Measurements from ENCODE around the gene SLC47A2. TPM values are rescaled to one million over a fixed set of nuclear protein-coding genes. Genes with fewer than 3 reads are reported as not detected.

The SLC47A2 gene
- total RNA-seq, 1 experiment from 2014 or later: 38.9 TPM

DNA sequence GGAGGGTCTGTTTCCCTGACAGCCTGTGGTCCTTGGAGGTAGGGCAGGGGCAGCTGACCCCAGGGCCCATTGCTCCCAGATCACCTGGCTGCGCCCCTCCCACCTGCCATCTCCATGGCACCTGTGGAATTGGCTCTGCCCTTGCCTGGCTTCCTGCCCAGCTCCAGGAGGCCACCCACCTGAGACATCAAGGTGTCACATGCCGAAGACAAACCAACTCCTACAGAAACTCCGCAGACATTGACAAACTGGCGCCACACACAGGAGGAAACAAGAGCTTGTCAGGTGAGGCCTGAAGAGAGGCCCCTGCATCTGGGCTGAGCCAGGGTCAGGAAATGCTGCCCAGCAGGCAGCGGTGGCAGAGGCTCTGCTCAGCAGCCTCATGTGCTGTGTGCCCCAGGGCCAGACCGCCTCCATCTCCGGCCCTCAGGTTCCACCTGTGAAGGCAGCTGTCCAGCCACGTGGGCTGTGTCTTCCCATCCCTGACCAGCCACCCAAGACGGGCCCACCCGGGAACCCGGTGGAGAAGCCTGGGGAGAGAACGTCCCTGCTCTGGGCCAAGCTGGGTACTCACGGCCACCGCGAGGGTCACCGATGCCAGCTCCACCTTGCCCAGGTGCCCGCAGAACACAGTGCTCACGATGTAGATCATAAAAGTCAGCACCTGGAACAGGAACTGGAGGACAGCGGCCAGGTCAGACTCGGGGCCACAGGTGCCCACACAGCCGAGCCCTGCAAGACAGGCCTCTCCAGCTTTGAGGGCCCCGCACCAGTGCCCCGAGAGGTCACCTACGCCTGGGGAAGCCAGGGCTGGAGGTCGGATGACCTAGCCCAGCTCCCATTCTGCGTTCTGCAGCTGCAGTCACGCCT is 1.6 kb downstream of the SLC47A2 start:
- Histone ChIP-seq H3K79me2 (ENCODE audit: low read depth) (no peaks in the 10 kb centered on the region), H3K4me2 (no peak overlapping the region), H3K9me3 (ENCODE audit: insufficient read depth, low read depth) (no peaks in the 10 kb centered on the region), H3K9me2 (ENCODE audit: insufficient read depth) (no peaks in the 10 kb centered on the region), H3K27ac (no peak overlapping the region), H3K4me1 (replicated peaks; ENCODE audit: insufficient read depth) (peaks cover 51% of the 10 kb centered on the region), H3K4me3 (no peak overlapping the region), H3K27me3 (ENCODE audit: insufficient read depth, low read depth) (no peaks in the 10 kb centered on the region), H3K36me3 (ENCODE audit: low read depth) (no peaks in the 10 kb centered on the region), H4K20me1 (ENCODE audit: insufficient read depth) (no peaks in the 10 kb centered on the region), H2AFZ (no peak overlapping the region), H3F3A (ENCODE audit: insufficient read depth, low read depth) (peaks cover 15% of the 10 kb centered on the region)
- ChIA-PET CTCF (interaction anchor here (0.5 to 1.3 kb wide), 4 partner anchors 13 to 286 kb away, joined by 3 to 9 read pairs (median 4); no protein-coding TSS in a partner anchor), POLR2A (ENCODE audit: unreplicated experiment) (interaction anchor here (0.5 to 1.1 kb wide), 5 partner anchors 37 to 337 kb away, joined by 3 to 4 read pairs (median 3); partner anchors contain the start of gene MAPK7)
- intact Hi-C loops (cut with micrococcal nuclease; ENCODE audit: unreplicated experiment): loop anchor here (1.0 to 2.0 kb wide), 2 partner anchors 10 to 200 kb away; no protein-coding TSS in a partner anchor
- BruUV-seq (replicated peaks): no TSS peak
- DNase-seq: peak in 1 of 2 experiments; percentile 87
- TF ChIP-seq, protein P1, sequence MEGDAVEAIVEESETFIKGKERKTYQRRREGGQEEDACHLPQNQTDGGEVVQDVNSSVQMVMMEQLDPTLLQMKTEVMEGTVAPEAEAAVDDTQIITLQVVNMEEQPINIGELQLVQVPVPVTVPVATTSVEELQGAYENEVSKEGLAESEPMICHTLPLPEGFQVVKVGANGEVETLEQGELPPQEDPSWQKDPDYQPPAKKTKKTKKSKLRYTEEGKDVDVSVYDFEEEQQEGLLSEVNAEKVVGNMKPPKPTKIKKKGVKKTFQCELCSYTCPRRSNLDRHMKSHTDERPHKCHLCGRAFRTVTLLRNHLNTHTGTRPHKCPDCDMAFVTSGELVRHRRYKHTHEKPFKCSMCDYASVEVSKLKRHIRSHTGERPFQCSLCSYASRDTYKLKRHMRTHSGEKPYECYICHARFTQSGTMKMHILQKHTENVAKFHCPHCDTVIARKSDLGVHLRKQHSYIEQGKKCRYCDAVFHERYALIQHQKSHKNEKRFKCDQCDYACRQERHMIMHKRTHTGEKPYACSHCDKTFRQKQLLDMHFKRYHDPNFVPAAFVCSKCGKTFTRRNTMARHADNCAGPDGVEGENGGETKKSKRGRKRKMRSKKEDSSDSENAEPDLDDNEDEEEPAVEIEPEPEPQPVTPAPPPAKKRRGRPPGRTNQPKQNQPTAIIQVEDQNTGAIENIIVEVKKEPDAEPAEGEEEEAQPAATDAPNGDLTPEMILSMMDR (conservative IDR thresholded peaks at IDR 0.05): no peak
- no peak for TF ChIP-seq EZH2 (IDR thresholded peaks at IDR 0.05; ENCODE audit: low read depth)

DNA sequence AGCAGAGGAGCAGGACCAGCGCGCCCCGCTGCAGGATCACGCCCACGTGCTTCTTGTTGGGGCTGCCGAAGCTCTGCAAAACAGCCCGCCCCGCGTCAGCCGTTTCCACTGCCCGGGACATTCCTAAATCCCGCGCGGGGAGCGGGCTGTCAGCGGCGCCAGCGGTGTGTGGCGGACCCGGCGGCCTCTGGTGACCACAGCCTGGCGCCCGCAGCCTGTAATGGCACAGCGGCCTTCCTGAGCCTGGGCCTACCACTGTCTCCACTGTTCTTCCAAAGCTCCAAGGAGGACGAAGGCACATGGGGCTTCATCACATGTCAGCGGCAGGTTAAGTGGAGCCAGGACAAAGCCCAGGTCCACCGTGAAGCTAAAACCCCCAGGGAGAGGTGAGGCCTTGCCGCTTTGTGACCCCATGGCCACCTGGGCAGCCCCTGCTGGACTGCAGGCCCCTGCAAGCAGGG is 2.5 kb downstream of the SLC47A2 start:
- CTCF ChIA-PET: interaction anchor here (0.5 to 1.3 kb wide), 3 partner anchors 14 to 285 kb away, joined by 4 to 9 read pairs (median 4); no protein-coding TSS in a partner anchor
- Histone ChIP-seq H3K9me3 (ENCODE audit: insufficient read depth, low read depth) (no peaks in the 10 kb centered on the region), H3K27ac (no peak overlapping the region), H3K36me3 (ENCODE audit: low read depth) (no peaks in the 10 kb centered on the region), H3K79me2 (ENCODE audit: low read depth) (no peaks in the 10 kb centered on the region), H3K27me3 (ENCODE audit: insufficient read depth, low read depth) (no peaks in the 10 kb centered on the region), H3K4me1 (replicated peaks; ENCODE audit: insufficient read depth) (peaks cover 43% of the 10 kb centered on the region), H3F3A (ENCODE audit: insufficient read depth, low read depth) (peaks cover 7% of the 10 kb centered on the region), H3K4me2 (no peak overlapping the region), H2AFZ (no peak overlapping the region), H4K20me1 (ENCODE audit: insufficient read depth) (no peaks in the 10 kb centered on the region), H3K4me3 (no peak overlapping the region), H3K9me2 (ENCODE audit: insufficient read depth) (no peaks in the 10 kb centered on the region)
- TF ChIP-seq, protein P1 (conservative IDR thresholded peaks at IDR 0.05): no peak
- TF ChIP-seq EZH2 (IDR thresholded peaks at IDR 0.05; ENCODE audit: low read depth): no peak
- intact Hi-C loops (cut with micrococcal nuclease; ENCODE audit: unreplicated experiment): loop anchor here (1.0 to 2.0 kb wide), 2 partner anchors 10 to 199 kb away; no protein-coding TSS in a partner anchor
- DNase-seq: no peak
- no TSS peak for BruUV-seq (replicated peaks)
- POLR2A ChIA-PET (ENCODE audit: unreplicated experiment): interaction anchor here (0.5 to 1.1 kb wide), 5 partner anchors 38 to 336 kb away, joined by 3 to 4 read pairs (median 3); partner anchors contain the start of gene MAPK7

DNA sequence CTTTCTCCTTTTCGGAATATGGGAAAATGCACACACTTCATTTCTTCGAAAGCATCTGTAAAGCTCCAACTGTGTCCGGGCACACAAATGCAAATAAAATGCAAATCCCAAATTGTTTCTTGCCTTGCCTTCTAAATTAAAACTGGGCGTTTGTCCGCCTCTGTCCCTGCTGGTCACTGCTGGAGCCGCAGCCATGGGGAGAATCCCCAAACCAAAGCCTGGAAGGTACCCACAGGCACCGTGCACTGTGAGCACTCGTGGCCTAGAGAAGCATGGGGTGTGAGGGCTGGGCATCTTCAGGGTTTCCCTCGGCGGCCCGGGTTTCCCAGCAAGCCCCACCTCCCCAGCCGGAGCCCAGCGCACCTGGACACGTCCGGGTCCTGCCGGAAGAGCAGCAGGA is 2.9 kb downstream of the SLC47A2 start:
- Histone ChIP-seq H3K9me3 (ENCODE audit: insufficient read depth, low read depth) (no peaks in the 10 kb centered on the region), H3K27ac (no peak overlapping the region), H3K36me3 (ENCODE audit: low read depth) (no peaks in the 10 kb centered on the region), H3F3A (ENCODE audit: insufficient read depth, low read depth) (peaks cover 2% of the 10 kb centered on the region), H3K9me2 (ENCODE audit: insufficient read depth) (no peaks in the 10 kb centered on the region), H3K27me3 (ENCODE audit: insufficient read depth, low read depth) (no peaks in the 10 kb centered on the region), H3K79me2 (ENCODE audit: low read depth) (no peaks in the 10 kb centered on the region), H3K4me3 (no peak overlapping the region), H2AFZ (no peak overlapping the region), H4K20me1 (ENCODE audit: insufficient read depth) (no peaks in the 10 kb centered on the region), H3K4me2 (no peak overlapping the region), H3K4me1 (replicated peaks; ENCODE audit: insufficient read depth) (peaks cover 38% of the 10 kb centered on the region)
- intact Hi-C loops (cut with micrococcal nuclease; ENCODE audit: unreplicated experiment): no loop called here
- CTCF ChIA-PET: no interaction called here
- TF ChIP-seq, protein P1 (conservative IDR thresholded peaks at IDR 0.05): no peak; the same call in 1 of the 2 replicates
- no peak for TF ChIP-seq EZH2 (IDR thresholded peaks at IDR 0.05; ENCODE audit: low read depth)
- POLR2A ChIA-PET (ENCODE audit: unreplicated experiment): interaction anchor here (0.6 kb wide), 1 partner anchor 12 kb away, joined by 3 read pairs; no protein-coding TSS in a partner anchor
- no peak for DNase-seq
- no TSS peak for BruUV-seq (replicated peaks)
